H1 (cell line): ENCODE results near the gene PDIA5. TPM values are rescaled to one million over a fixed set of nuclear protein-coding genes. Genes with fewer than 3 reads are reported as not detected.

ENCODE experiments used
- CHD7 ChIP-seq: fragments of 300-600 bp; sonication (generic); IDR thresholded peaks from 2 replicates; pipeline ENCODE4 v1.7.1; 2012; ENCODE audit warnings: low read length, moderate library complexity, mild to moderate bottlenecking, inconsistent platforms; ENCODE audit not compliant: insufficient replicate concordance
- CREB1 ChIP-seq: IDR thresholded peaks from 2 replicates; pipeline ENCODE4 v1.6.1; 2012; ENCODE audit warnings: inconsistent platforms
- HDAC2 ChIP-seq, 2 experiments: fragments of 300-600 bp in 1 of 2; sonication (generic) in 1 of 2; IDR thresholded peaks; 2 replicates each; pipeline ENCODE4 v1.6.1; 2011 to 2012; ENCODE audit warnings: low read depth in 2 of 2, low read length in 2 of 2, mild to moderate bottlenecking in 2 of 2, moderate library complexity in 2 of 2, borderline replicate concordance in 1 of 2, inconsistent platforms in 1 of 2
- polyA plus RNA-seq, 7 experiments: library from polyadenylated mRNA; depleted of rRNA in 3 of 7; stranded (reverse) in 5 of 7; unstranded in 2 of 7; fragments of >200 nt in 5 of 7; fragments of 200-250 nt in 2 of 7; gene quantifications; 1 replicate in 5 of 7; 2 replicates in 1 of 7; 4 replicates in 1 of 7; pipeline versions ENCODE4 v1.2.1 to v1.2.3, GENCODE V29; 2011 to 2013; ENCODE audit warnings: missing spikeins in 2 of 7, mixed read lengths in 2 of 7
- total RNA-seq: library from RNA; stranded (reverse); fragmentation: NEBNext Ultra II Directional; extraction: Animal tissue kit (Norgen Biotek cat#: 25700); gene quantifications from 2 replicates; pipeline ENCODE4 v1.2.1, GENCODE V29; 2021

PDIA5 gene
- total and polyA plus RNA-seq, 2 of the 8 experiments (the other 6 are each of a cell fraction or from before 2014, with no cell fraction given), result 18.2 to 32.8 TPM

GRCh38 chr3:123024056-123024455 is 42.8 kb upstream of the PDIA5 start (continued):
- TF ChIP-seq CHD7 (no peak), HDAC2 (IDR thresholded peaks at IDR 0.05; ENCODE audit: borderline replicate concordance in 1 of 2, low read depth in 2 of 2, low read length in 2 of 2) (no peak), CREB1 (no peak)
